ENCODE results near the gene FBXO7. TPM values are rescaled to one million over a fixed set of nuclear protein-coding genes. Genes with fewer than 3 reads are reported as not detected.

The FBXO7 gene
- total RNA-seq, 1 experiment from 2014 or later, result 123 TPM

DNA sequence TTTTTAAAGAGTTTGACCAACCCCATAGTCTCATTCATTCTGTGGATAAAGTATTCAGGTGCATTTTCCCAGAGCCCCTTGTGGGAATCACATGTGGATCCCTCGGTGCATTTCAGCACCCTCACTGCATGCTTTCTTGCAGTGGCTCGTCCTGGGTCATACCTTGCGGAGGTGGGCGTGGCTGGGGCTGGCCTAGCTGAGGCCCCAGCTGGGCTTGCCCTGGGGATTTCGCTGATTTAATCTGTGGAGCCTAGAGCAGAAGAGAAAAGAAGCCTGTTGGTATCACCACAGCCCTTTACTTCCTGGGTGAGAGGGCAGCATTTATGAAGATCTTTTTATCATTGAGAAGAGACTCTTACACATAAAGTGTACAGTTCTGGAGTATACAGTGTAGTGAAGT, 53.1 kb downstream of the FBXO7 start:
- in situ Hi-C loops (cut with HindIII; ENCODE audit: low sequenced_read_pairs), result no loop called here
- DNase-seq (ENCODE audit: low spot score), result no peak

DNA sequence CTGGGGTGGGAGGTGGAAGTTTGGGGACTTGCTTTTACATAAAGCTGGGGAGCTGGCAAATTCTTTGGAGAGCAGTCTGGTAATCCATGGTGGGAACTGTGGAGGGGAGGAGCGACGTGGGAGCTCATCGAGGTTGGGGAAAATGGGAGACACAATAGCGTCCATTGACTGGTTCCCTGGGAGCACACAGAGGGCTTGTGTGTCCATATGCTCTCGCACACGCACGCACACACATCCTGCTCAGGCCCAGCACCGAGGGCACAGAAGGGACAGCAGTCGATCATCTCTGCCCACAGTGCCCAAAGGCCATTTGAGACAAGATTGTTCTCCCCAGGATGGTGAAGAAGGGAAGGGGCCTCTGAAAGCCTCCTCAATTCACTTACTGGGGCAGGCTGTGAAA, 53.7 kb downstream of the FBXO7 start:
- in situ Hi-C loops (cut with HindIII; ENCODE audit: low sequenced_read_pairs), result no loop called here
- DNase-seq (ENCODE audit: low spot score), result no peak

DNA sequence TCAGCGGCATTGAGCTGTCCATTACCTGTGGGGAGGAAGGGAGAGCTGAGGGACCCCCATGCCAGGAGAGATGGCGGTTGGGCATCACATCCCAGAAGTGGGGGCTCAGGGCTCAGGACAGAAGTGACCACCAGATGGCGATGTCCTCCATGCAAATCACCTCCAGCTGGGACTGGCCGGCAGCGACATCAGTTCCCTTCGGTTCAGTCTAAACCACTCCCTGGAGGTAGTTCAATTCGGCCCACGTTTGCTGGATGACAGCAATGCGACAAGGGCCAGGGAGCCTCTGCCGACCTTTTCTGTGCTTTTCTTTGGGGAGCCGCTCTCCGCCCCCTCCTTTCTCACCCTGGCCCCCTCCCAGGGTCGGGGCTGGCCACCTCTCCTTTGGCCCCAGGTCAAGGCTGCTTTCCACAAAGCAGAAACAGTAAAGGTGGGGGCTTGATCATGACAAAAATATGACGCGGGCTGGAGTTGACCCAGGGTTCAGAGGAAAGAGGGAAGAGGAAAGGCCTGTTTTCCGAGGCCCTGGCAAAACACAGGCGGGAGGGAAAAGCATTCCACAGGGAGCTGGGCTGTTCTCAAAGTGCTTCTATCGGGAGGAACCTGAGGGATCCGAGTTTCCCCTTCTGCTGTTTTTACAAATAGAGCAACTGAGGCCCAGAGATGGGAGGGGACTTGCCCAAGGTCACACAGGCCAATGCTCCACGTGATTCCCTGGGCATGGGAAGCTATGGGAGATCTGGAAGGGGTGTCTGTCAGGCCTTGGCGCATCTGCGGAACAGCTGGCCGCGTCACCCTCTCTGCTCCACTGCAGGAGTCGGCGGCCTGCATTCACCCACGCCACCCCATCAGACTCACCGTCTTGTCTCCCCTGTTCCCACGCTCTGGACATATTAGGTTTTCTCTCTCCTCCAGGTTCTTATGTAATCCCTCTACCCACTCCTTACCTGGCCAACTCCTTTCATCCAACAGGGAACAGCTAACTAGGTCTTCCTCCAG, 54.7 kb downstream of the FBXO7 start:
- peak; percentile 80 for DNase-seq (ENCODE audit: low spot score)
- in situ Hi-C loops (cut with HindIII; ENCODE audit: low sequenced_read_pairs), result no loop called here

DNA sequence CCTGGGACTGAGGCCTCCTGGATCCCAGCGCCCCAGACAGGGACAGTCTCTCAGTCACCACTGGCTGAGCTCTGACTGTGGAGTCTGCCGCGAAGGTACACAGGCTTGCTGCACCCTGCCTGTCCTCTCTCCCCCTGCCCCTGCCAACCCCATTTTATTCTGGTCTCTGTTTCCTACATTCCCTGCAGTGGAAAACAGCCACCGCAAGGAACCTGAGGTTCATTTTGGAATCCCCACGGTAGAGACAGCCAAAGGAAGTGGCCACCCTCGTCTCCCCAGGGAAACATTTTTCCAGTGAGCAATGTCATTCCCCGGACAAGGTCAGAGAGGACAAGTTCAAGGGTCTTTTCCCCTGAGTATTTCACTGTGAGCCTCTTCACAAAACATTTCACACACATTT, 56.6 kb downstream of the FBXO7 start:
- in situ Hi-C loops (cut with HindIII; ENCODE audit: low sequenced_read_pairs), result no loop called here
- DNase-seq (ENCODE audit: low spot score), result no peak

GRCh38 chr22:32531931-32532819, 57.6 kb downstream of the FBXO7 start:
- in situ Hi-C loops (cut with HindIII; ENCODE audit: low sequenced_read_pairs), result no loop called here
- DNase-seq (ENCODE audit: low spot score), result no peak

DNA sequence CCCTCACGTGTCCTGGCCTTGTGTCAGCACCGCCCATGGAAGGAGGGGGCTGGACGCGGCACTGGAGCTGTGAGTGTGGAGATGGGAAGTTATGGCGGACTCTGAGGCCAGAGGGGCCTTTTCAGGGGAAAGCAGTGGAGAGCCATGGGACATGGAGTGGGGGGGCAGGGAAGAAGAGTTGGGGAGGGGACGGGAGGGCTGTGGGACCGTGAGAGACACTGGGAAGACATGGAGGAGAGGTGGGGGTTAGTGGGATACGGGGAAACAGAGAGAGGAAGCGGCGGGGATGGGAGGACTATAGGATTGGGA, 58.2 kb downstream of the FBXO7 start:
- in situ Hi-C loops (cut with HindIII; ENCODE audit: low sequenced_read_pairs), result no loop called here

GRCh38 chr22:32533265-32534111, 58.9 kb downstream of the FBXO7 start:
- DNase-seq (ENCODE audit: low spot score), result peak; percentile 9
- in situ Hi-C loops (cut with HindIII; ENCODE audit: low sequenced_read_pairs), result no loop called here

More for the DNA sequence above, 58.2 kb downstream of the FBXO7 start:
- DNase-seq (ENCODE audit: low spot score), result no peak

- in situ Hi-C loops (cut with HindIII; ENCODE audit: low sequenced_read_pairs), result no loop called here
- no peak for DNase-seq (ENCODE audit: low spot score)
Measured at GRCh38 chr22:32534252-32535235, 59.9 kb downstream of the FBXO7 start.

DNA sequence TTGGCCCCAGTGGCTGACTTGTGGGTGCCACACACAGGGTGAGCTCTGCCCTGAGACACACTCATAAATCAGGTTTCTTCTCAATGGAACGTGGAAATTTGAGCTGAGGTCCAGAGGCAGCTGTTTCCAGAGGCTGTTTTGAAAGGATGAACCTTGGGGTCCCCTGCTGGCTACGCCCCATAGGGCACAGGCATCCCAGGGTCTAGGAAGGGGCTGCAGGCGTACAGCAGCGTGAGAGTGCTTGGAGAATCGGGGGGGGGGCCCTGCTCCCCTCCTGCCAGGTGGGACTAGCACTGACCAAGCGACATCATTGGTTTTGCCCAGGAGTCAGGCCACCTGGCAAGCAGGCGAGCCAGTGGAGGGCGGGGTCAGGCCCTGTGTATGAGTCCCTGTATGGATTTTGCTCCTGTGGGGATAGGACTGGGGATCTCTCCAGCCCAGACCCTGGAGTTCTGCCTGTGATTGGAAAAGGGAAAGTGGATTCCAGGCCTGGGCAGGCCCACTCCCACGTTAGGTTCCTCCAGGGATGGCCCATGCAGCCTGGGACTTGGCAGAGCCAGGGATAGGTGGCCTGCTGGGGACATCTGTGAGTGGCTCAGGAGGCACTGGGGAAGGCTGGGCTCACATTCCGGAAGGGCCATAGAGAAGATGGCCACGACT, 61.0 kb downstream of the FBXO7 start:
- in situ Hi-C loops (cut with HindIII; ENCODE audit: low sequenced_read_pairs), result no loop called here
- no peak for DNase-seq (ENCODE audit: low spot score)

DNA sequence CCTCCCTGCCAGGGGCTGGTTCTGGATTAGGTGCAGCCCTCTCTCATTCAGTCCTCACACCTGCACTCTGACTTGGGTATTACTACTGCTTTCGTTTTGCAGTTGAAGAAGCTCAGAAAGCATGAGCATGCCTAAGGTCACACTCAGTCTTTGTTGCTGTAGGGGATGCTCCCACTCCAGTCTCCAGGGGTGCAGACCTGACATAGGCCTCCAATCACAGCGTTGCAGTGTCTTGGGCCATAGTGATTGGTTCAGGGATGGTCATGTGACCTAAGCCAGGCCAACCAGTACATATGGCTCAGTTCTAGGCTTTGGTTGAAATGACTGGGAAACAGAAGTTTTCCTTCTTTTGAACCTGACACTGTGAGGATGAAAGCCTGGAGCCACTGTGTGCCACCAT, 61.7 kb downstream of the FBXO7 start:
- in situ Hi-C loops (cut with HindIII; ENCODE audit: low sequenced_read_pairs), result no loop called here
- no peak for DNase-seq (ENCODE audit: low spot score)

DNA sequence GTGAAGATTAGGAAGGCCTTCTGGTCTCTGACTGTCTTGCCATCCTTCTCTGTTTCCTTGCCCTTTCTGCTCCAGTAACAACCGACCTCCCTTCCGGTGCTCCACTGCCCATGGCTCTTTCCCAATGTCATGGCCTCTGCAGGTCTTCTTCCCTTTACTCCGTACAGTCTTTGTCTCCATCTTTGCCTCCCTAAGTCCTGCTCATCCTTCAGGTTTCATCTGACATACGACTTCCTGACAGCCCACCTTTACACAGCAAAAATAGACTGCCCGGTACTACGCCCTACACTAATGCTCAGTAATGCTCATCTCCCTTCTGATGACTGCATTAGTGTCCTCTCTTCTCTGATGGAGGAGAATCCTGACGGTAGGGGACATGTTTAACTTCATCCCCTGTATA, 63.9 kb downstream of the FBXO7 start:
- in situ Hi-C loops (cut with HindIII; ENCODE audit: low sequenced_read_pairs), result no loop called here
- no peak for DNase-seq (ENCODE audit: low spot score)

- in situ Hi-C loops (cut with HindIII; ENCODE audit: low sequenced_read_pairs), result no loop called here
- no peak for DNase-seq (ENCODE audit: low spot score)
Measured at GRCh38 chr22:32539631-32540421, 65.2 kb downstream of the FBXO7 start.

- DNase-seq (ENCODE audit: low spot score), result no peak
- in situ Hi-C loops (cut with HindIII; ENCODE audit: low sequenced_read_pairs), result no loop called here
Measured at GRCh38 chr22:32541481-32541880, 66.9 kb downstream of the FBXO7 start.

GRCh38 chr22:32542066-32542676, 67.6 kb downstream of the FBXO7 start:
- in situ Hi-C loops (cut with HindIII; ENCODE audit: low sequenced_read_pairs), result no loop called here
- no peak for DNase-seq (ENCODE audit: low spot score)

DNA sequence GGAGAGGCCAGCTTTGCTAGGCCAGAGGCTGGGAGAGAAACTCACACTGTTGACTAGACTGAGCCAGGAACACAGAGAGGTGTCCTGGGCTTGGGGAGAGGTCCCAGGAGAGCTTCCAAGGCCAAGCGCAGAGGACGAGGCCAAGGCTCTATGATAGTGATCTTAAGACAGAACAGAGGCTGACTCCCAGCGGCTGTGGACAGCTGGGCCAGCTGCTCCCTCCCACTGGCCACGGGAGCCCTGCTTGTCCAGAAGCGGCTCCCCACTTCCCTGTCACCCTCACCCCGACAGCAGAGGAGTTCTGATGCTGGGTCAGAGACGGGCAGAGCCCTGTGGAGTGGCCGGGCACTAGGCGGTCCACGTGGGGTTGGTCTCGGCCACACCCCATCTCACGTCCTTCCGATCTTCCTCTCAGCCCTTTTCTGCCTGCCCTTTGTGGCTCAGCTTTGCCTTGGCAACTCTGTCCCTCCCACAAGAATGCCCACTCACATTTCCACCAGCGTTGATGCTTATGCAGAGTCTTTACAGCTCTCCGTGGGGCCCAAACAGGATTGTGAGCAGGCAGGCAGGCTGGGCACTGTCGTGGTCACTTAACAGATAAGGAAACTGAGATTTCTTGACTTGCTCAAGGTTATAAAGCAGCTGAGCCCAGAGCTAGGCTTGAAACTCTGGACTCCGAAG, 68.2 kb downstream of the FBXO7 start:
- no peak for DNase-seq (ENCODE audit: low spot score)
- in situ Hi-C loops (cut with HindIII; ENCODE audit: low sequenced_read_pairs), result no loop called here

GRCh38 chr22:32544953-32545558, 70.4 kb downstream of the FBXO7 start:
- no peak for DNase-seq (ENCODE audit: low spot score)
- in situ Hi-C loops (cut with HindIII; ENCODE audit: low sequenced_read_pairs), result no loop called here

Data from G401 (cell line).